ENCODE measurements around the gene OR52N1.

GRCh38 chr11:5749836-5750235 lies 41.2 kb downstream of the OR52N1 start:
- no peak for TF ChIP-seq CTCF (IDR thresholded peaks at IDR 0.05)
- no peak for TF ChIP-seq POLR2A (IDR thresholded peaks at IDR 0.05)
